Inflammatory macrophage treated with lipopolysaccharide for 1 hour (primary cell): Measurements from ENCODE around the gene RGL2.
A peak's percentile ranks its signal among the peaks of the same experiment; 100 is the strongest.

Source experiments
- DNase-seq, 2 donors: peaks; one replicate each; pipeline ENCODE4 v3.0.0-alpha.2; 2020 to 2022

RGL2 gene

GRCh38 chr6:33315793-33316602, 17.3 kb upstream of the RGL2 start:
- no peak for DNase-seq

GRCh38 chr6:33314943-33315792, 16.4 kb upstream of the RGL2 start:
- no peak for DNase-seq

GRCh38 chr6:33314515-33314942, 15.8 kb upstream of the RGL2 start:
- peak; percentile 97 to 98 for DNase-seq

- DNase-seq = peak; percentile 86 to 91
Measured at GRCh38 chr6:33313709-33314514, 15.2 kb upstream of the RGL2 start, which contains the start of gene TAPBP. TSS of gene TAPBP (minus strand) at chr6:33314078. CDS start at chr6:33314041, 37 bp downstream.

DNA sequence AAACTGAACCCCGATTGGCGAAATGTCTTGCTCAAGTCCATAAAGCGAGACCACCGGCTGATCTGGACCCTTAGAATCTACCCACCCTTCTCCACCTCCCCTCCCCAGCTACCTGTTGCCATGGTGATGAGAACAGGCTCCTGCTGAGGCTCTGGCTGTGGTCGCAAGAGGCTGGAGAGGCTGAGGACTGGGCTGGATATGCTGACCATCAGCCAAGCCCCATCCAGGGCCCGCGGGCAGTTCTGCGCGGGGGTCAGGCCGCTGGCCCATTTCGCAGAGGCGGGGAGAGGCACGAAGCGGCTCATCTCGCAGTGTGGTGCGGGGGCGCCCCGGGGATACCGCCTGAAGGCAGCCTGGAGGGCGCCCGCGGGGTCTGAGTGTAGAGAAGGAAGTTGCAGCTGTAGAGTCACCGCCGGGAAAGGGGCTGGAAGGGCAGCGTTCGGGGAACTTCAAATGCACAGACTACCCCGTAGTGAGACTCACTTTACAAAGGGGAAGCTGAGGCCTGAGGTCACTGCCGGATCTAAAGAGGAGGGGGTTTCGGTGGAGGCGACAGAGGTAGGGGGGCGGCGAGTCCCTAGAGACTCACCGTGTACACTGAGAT, 14.5 kb upstream of the RGL2 start:
- peak; percentile 77 to 80 for DNase-seq

DNA sequence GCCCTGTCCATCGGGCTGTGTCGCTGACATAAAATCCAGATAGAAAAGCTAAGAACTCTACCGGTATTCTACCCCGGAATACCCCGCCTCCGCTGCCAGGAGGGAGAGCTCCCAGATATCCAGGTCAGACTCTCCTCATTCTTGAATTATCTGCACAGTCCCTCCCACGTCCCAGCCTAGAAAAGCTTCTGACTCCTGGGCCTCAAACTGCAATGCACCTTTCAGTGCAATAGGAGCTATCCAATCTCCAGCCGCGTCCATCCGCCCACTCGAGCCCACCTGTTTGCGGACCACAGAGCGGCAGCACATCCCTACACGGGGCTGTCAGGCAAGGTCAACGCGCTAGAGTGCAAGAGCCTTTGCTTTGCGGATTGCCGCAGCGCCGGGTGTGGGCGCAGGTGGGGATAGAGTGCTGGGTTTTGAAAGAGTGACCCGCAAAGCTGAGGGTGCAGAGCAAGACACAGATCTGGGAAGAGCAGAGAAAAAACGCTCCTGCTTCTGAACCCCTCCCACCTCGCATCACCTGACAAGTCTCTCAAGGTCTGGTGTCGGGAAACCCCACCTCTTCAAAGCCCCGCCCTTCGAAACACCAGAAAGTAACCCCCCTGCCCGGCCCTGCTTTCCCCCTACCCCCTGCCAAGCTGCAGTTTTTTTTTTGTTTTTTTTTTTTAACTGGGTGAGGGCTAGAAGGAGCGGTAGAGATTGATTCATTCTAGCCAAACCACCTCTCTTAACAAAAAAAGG, 13.8 kb upstream of the RGL2 start:
- peak; percentile 59 to 82 for DNase-seq

DNA sequence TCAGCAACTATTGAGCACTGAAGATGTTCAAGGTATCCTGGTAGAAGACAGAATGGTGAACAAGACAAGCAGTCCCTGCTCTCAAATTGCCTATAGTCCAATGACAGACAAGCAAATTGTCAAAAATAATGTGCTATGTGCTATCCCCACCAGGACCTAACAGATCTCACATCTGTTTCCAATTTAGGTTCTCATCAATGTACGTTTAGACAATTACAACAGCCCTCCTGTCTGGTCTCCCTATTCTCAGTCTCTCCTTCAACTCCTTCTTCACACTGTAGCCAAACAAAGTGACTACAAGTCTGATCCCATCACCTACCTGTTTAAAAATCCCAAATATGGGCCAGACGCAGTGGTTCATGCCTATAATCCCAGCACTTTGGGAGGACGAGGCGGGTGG, 7.6 kb upstream of the RGL2 start:
- DNase-seq = no peak

GRCh38 chr6:33305052-33305451, 6.3 kb upstream of the RGL2 start:
- no peak for DNase-seq

GRCh38 chr6:33304216-33304615, 5.5 kb upstream of the RGL2 start:
- no peak for DNase-seq

GRCh38 chr6:33301877-33302276, 3.1 kb upstream of the RGL2 start:
- DNase-seq = no peak

GRCh38 chr6:33299237-33299944, 649 bp upstream of the RGL2 start:
- peak; percentile 93 to 97 for DNase-seq

GRCh38 chr6:33297956-33298772, 578 bp downstream of the RGL2 start:
- peak; percentile 74 for DNase-seq

DNA sequence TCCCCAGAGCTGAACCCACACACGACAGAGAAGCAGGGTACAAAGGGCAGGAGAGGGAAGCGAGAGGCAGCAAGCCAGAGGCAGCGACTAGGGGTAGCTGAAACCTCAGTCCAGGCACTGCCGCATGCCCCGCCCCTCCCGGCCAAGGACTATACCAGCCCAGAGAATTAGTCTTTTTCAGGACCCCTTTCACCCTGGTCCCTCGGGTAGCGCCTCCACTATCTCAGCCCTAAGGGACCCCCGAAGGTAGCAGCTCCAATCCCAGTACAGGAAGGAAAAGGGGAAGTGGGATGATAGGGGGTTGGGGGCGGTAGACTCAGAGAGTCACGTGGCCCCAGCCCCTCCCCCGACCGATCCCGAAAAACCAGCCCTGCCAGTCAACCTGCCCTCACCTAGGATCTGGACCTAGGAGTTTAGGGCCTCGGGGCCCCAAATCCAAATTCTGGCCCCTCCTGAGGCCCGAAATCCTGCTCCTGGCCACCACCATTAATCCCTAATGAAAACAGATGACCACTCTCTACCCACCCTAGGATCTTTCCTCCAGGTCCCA, 1.3 kb downstream of the RGL2 start:
- peak in 1 of 2 donors; percentile 12 for DNase-seq

DNA sequence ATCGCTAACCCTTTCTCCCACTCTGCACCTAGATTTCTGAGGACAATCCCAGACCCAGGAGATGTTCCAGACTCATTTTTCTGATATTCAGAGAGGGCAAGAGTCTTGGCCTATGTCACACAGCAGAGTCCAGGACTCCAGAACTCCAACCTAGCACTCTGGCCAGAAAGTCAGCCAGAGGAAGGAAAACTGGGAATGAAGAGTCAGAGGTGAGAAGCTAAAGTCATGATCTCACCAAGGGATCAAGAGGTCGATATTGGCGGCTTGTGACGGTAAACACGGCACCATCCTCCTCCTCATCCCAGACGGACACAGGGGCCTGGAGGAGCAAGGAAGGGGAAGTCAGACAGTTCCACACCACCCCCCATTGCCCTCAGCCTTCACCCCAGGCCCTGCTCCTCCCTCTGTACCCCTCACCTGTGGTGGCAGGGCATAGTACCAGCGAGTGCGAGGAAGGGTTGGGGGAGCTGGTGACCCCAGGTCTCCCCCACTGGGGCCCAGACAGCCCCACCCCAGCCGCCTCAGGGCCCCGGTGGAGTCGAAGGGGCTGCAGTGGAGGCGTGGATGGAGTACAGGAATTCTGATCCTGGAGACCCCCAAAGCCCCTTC, 1.8 kb downstream of the RGL2 start:
- no peak for DNase-seq

DNA sequence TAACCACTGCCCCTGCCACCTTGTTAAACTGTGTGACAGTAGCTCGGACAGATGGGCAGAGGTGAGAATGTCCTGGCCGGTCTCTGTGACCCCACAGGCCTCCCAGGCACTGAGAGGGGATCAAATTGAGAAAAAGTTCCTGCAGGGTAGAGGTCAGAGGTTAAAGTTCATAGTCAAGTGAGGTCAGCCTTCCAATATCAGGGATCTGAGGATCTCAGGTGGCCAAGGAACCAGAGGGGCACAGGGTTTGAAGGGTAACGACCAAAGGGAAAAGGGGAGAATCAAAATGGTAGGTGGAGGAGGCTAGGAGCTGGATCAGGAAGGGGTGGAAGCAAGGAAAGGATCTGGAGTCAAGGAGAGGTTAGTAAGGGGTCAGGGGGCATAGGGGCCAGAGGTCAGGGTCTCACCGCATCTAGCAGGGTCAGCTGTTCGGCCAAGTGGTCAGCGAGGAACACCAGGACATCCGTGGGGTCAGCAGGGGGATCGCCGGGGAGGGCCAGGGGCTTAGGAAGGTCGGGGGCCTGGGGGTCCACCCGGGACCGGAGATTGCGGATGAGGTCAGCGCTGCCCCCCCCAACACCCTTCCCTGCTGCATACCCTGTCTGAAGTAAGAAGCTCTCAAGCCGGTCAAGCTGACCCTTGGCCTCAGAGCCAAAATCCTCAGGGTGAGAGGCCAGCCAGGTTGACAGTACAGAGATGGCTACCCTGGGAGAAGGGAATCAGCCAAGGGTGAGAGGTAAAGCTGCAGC, 2.9 kb downstream of the RGL2 start:
- DNase-seq = no peak

DNA sequence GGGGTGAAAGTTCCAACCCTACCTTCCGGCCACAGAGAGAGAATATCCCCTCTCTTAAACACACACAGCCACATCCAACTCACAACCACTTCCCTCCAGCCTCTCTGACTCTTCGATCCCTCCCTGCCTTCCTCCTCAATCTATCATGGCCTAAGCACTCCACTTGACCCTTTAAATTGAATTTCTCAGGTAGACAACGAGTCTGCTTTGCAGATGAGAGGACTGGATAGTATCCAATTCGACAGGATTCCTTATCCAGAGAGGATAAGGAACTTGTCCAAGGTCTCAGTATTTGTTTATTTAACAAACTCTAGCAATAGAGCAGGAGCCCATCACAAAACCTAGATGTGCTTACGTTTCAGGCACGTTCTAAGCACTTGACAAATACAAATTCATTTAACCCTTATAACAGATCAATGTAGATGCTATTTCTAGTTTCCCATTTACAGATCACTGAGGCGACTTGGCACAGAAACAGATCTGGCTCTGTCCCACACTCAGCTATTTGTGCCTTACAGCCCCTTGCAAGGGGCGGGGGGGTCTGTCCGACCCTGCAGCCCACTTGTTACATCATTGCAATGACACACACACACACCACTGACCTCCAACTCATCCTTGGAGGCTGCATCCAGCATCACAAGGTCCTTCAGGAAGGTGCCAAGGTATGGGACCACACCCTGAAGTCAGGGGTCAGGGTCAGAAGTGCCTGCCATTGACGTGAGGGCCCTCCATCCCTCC, 4.5 kb downstream of the RGL2 start:
- DNase-seq = no peak

GRCh38 chr6:33292996-33293682, 5.6 kb downstream of the RGL2 start:
- DNase-seq = no peak
